Endothelial cell of hepatic sinusoid (primary cell): ENCODE results near the gene RALGDS.

Experiments used
- in situ Hi-C: cut with HindIII; loops from 2 replicates; pipeline ENCODE4 v1.10.0; 2017; ENCODE audit warnings: low sequenced_read_pairs

RALGDS gene

GRCh38 chr9:133137451-133138231 lies 16.6 kb upstream of the RALGDS start:
- in situ Hi-C loops = no loop called here

DNA sequence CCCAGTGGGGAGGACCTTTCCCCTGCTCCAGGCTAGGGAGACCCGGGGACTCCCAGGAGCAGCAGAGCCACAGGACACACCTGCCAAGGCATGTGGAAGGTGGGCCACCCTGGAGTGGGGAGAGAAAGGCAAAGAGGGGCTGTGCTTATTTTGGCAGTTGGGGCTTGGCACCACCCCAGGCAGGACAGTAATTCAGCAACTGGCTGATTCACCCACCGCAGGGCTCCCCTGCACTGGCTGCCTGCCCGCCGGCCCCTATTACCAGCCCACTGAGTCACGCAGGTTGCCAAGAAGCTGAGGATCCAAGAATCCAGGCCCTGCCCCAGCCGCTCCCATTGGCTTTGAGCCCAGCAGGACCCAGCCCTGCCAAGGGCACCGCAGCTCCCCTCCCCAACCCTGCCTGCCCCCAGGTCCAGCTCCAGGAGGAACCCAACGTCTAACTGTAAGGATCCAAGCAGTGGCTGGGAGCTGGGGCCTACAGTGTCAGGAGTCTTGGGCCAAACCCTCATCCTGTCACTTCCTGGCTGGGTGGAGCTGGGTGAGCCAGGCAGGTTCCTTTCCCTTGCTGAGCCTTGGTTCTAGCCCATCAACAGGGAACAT lies 14.2 kb upstream of the RALGDS start:
- in situ Hi-C loops = no loop called here

DNA sequence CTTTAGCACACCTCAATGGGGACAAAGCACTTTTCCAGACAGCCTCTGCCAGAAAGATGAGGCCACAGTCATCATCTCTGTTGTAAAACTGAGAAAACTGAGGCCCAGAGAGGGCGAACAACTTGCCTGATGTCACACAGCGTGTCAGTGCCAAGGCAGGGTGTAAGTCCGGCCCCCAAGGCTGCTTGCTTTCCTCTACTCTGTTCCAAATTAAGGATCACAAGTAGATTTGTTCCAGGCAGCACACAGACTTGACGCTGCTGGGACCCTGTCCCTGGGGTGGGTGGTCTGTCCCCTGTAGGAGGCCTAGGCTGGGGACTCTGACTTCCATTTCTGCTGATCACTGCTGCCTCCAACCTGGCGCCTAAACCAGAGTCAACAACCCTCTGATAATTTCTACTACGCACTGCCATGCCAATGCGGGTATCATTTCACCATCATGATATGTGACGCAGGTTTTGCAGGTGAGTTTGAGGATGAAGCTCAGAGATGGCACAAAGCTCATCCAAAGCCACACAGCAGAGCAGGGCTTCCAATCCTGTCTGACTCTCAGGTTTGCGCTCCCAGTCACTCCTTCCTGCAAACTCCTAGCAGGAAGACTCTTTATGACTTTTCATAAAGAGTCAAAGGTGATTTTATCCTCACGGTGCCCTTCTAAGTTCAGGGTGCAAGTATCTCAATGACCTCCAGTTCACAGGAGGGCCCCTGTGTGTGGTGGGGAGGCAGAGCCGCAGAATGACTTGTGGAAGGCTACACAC lies 13.5 kb upstream of the RALGDS start:
- in situ Hi-C loops = no loop called here

GRCh38 chr9:133133681-133134387 lies 12.8 kb upstream of the RALGDS start:
- in situ Hi-C loops = no loop called here

- in situ Hi-C loops = no loop called here
Measured at GRCh38 chr9:133132174-133132573, 11.1 kb upstream of the RALGDS start.

DNA sequence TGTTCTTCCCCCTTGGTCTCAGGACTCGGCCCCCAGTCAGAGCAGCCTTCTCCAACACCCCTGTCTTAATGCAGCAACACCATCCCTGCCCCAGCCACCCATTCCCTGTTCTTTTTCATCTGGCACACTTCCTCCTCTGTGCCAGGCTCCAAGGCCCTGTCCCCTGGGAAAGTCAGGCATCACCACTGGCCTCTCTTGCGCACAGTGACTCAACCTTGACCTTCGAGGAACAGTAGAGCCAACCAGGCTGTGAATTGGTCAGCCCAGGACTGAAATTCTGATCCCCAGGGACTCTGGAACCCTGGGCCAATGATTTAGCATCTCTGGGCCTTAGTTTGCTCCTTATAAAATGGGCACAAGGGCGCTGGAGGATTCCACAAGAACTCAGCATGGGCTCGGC lies 10.5 kb upstream of the RALGDS start:
- in situ Hi-C loops = no loop called here

DNA sequence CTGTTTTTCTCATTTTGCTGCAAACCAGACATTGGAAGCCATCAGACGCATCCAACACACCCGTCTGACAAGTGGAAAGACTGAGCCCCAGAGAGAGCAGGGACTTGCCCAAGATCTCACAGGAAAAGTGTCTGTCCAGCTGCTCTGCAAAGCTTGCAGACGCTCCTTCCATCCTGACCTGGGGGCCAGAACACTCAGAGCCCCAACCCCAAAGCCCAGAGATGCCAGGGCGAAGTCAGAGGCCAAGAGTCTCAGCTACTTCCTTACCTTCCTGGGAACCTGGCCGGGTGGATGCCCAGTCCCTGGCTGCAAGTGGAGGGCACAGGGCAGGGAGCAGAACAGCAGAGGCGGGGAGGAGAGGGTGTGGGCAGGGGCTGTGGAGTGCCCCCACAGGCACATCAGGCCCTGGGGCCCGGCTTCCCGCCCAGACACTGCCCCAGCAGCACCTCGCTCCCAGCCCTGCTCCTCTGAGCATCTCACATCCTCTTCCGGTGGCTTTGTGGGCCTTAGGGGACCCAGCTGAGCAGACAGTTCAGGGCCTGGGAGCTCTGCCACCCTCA lies 9.7 kb upstream of the RALGDS start:
- in situ Hi-C loops = no loop called here

- in situ Hi-C loops = no loop called here
Measured at GRCh38 chr9:133129001-133129795, 8.2 kb upstream of the RALGDS start.

DNA sequence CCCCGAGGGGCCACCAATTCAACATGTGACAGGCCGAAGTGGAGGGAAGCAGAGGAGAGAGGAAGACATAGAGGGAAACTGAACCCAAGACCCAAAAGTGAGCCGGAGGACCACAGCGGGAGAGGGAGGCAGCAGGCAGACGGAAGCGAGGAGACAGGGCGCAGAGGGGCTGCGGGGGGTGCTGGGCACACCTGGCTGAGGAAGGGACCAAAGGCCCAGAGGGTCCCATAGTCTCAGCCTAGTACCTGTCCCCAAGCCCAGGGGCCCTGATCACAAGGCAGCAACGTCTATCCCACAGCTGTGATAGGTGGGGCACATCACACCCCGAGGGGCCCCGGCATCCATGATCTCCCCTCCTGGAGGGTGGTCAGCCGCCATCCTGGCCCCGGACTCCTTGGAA lies 7.1 kb upstream of the RALGDS start:
- in situ Hi-C loops = no loop called here

- in situ Hi-C loops = no loop called here
Measured at GRCh38 chr9:133127340-133127981, 6.4 kb upstream of the RALGDS start.

- in situ Hi-C loops = no loop called here
Measured at GRCh38 chr9:133126697-133127339, 5.8 kb upstream of the RALGDS start.

DNA sequence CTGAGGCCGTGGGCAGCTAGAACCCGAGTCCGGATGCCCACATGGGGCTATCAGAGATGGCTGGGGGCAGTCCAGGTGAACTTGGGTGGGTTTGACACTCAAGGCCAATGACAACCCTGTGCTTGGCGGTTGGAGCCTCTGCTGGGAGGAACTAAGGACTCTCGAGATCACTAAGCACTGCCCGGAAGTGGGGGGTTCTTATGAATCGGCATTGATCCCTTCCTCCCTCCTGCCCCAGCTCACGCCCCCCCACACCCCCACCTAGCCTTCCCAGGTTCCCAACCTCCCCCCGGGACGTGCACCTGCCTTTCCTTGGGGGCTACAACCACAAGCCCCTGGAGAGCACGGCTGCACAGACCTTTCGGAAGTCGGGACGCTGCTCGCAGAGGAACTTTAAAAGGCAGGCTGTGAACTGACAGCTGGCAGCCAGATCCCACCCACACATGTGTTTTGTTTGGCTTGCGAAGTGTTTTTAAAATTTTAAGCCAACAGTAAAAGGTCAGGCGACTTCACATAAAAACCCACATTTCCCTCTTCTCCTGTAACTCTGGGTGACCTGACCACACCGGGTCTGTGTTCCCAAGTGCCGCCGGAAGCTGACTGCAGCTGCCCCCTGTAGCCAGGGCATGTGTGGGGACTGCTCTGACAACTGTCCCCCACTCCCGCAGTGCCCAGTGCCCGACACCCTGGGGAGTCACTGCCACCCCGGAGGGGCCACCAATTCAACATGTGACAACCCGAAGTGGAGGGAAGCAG lies 5.1 kb upstream of the RALGDS start:
- in situ Hi-C loops = no loop called here

DNA sequence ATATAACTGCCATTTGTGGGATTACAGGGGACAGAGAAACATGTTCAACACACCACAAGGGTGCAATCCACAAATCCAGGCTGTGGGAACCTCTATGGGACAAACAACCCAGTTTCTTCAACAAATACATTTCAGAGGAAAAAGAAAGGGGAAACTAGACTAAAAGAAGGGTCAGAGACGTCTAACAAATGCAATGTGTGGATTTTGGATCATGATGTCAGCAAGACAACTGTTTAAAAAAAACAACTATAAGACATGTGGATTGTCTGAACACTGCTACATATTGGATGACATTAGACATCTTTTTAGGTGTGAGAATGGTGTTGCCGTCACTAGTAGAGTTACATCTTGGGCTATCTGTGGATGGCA lies 3.9 kb upstream of the RALGDS start:
- in situ Hi-C loops = no loop called here

DNA sequence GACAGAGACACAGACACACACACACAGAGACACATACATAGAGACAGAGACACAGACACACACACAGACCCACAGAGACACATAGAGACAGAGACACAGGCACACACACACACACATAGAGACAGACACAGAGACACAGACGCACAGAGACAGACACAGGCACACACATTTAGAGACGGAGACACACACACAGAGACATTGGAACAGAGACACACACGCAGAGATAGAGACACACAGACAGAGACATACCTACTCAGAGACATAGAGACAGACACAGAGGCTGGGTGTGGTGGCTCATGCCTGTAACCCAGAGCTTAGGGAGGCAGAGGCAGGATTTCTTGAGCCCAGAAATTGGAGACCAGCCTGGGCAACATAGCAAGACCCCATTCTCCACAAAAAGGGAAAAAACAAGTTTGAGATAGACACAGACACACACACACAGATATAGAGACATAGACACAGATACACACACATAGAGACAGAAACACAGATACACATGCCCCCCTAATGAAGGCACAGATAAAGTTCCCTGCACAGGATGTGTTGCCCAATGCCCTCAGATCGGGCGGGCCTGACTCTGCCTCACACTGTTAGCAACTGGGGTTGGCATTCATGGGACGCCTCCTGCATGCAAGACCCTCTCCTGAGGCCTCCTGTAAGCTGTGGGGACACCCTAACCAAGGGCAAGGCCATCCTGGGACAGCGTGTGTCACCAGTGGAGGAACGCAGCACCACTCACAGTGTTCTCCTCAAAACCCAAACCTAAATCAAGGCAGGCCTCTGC lies 3.3 kb upstream of the RALGDS start:
- in situ Hi-C loops = no loop called here

- in situ Hi-C loops = no loop called here
Measured at GRCh38 chr9:133122935-133123611, 2.0 kb upstream of the RALGDS start.

GRCh38 chr9:133122605-133122934 lies 1.5 kb upstream of the RALGDS start:
- in situ Hi-C loops = no loop called here

GRCh38 chr9:133121915-133122550 lies 993 bp upstream of the RALGDS start:
- in situ Hi-C loops = no loop called here
